Hepatic stellate cell (primary cell): ENCODE data around the gene SETD5.
A peak's percentile ranks its signal among the peaks of the same experiment; 100 is the strongest.

Source experiments
- DNase-seq: peaks from one replicate; pipeline ENCODE4 v3.0.0; 2011; ENCODE audit warnings: low spot score

Gene SETD5

GRCh38 chr3:9388562-9389272, 8.7 kb upstream of the SETD5 start:
- no peak for DNase-seq

- DNase-seq = no peak
Measured at GRCh38 chr3:9390265-9390888, 7.0 kb upstream of the SETD5 start.

- no peak for DNase-seq
Measured at GRCh38 chr3:9392041-9392440, 5.4 kb upstream of the SETD5 start.

GRCh38 chr3:9395570-9396300, 1.7 kb upstream of the SETD5 start:
- no peak for DNase-seq

- DNase-seq = peak; percentile 82
Measured at GRCh38 chr3:9396301-9396631, 1.1 kb upstream of the SETD5 start.

GRCh38 chr3:9396632-9397331, 633 bp upstream of the SETD5 start:
- DNase-seq = peak; percentile 94

- no peak for DNase-seq
Measured at GRCh38 chr3:9397906-9398699, 688 bp downstream of the SETD5 start.

GRCh38 chr3:9398700-9399336, 1.4 kb downstream of the SETD5 start:
- no peak for DNase-seq

GRCh38 chr3:9399337-9399703, 1.9 kb downstream of the SETD5 start:
- no peak for DNase-seq

GRCh38 chr3:9399746-9400145, 2.3 kb downstream of the SETD5 start:
- DNase-seq = peak; percentile 76

GRCh38 chr3:9400616-9401015, 3.2 kb downstream of the SETD5 start:
- DNase-seq = no peak

GRCh38 chr3:9401986-9402385, 4.6 kb downstream of the SETD5 start:
- no peak for DNase-seq

GRCh38 chr3:9402410-9403228, 5.2 kb downstream of the SETD5 start:
- DNase-seq = no peak

GRCh38 chr3:9403463-9403862, 6.0 kb downstream of the SETD5 start:
- DNase-seq = no peak

- DNase-seq = no peak
Measured at GRCh38 chr3:9404680-9405079, 7.3 kb downstream of the SETD5 start.

- no peak for DNase-seq
Measured at GRCh38 chr3:9405756-9406155, 8.3 kb downstream of the SETD5 start.

GRCh38 chr3:9406856-9407626, 9.6 kb downstream of the SETD5 start:
- no peak for DNase-seq

GRCh38 chr3:9408061-9408460, 10.6 kb downstream of the SETD5 start:
- no peak for DNase-seq

GRCh38 chr3:9408546-9408945, 11.1 kb downstream of the SETD5 start:
- no peak for DNase-seq
